H1 (cell line): Measurements from ENCODE around the gene ATP1B3. TPM values are rescaled to one million over a fixed set of nuclear protein-coding genes. Genes with fewer than 3 reads are reported as not detected.

Source experiments
- CTCF ChIA-PET: fragments of 300-600 bp; sonication (Branson Sonifier 250); formaldehyde crosslinking; loops from one replicate; lab custom pipeline; 2021; ENCODE audit not compliant: partially characterized antibody; lab: Charles Lee
- POLR2A ChIA-PET: fragments of 300-600 bp; sonication (Branson Sonifier 250); formaldehyde crosslinking; loops from one replicate; lab custom pipeline; 2021; ENCODE audit warnings: inconsistent platforms; ENCODE audit not compliant: partially characterized antibody; lab: Charles Lee
- DNase-seq, 2 experiments: peaks; one replicate each; pipeline versions ENCODE4 v3.0.0 to v3.0.0-alpha.2; 2010 to 2022; ENCODE audit warnings: low spot score in 2 of 2, low read depth in 1 of 2, mixed read lengths in 1 of 2
- FAIRE-seq: peaks from 2 replicates; lab custom pipeline; 2011; peaks lifted over from hg19 to GRCh38; lab: Jason Lieb, UNC
- H2AFZ ChIP-seq: 2 replicates; pipeline ENCODE4 v1.8.1; 2012; ENCODE audit warnings: low read length, inconsistent platforms
- H2AK5ac ChIP-seq: 2 replicates; pipeline ENCODE4 v1.6.1; 2013; ENCODE audit warnings: low read depth, low read length
- H2BK120ac ChIP-seq: replicated peaks from 2 replicates; pipeline ENCODE3; 2013; ENCODE audit warnings: low read depth, low read length, inconsistent platforms
- H2BK12ac ChIP-seq: 2 replicates; pipeline ENCODE4 v1.6.1; 2013; ENCODE audit warnings: low read depth, low read length
- H2BK15ac ChIP-seq: 2 replicates; pipeline ENCODE4 v1.6.1; 2013; ENCODE audit warnings: low read length
- H2BK20ac ChIP-seq: 2 replicates; pipeline ENCODE4 v1.6.1; 2013; ENCODE audit warnings: low read length
- H2BK5ac ChIP-seq: 2 replicates; pipeline ENCODE4 v1.6.1; 2013; ENCODE audit warnings: low read depth, low read length
- H3K14ac ChIP-seq: 2 replicates; pipeline ENCODE4 v1.6.1; 2013; ENCODE audit warnings: inconsistent platforms; ENCODE audit not compliant: insufficient read length
- H3K18ac ChIP-seq: 2 replicates; pipeline ENCODE4 v1.6.1; 2013; ENCODE audit warnings: low read length; ENCODE audit errors: extremely low read depth
- H3K23ac ChIP-seq: 2 replicates; pipeline ENCODE4 v1.6.1; 2013; ENCODE audit warnings: inconsistent platforms; ENCODE audit not compliant: insufficient read length
- H3K23me2 ChIP-seq: 2 replicates; pipeline ENCODE4 v1.6.1; 2013; ENCODE audit warnings: low read depth, low read length
- H3K27ac ChIP-seq: 2 replicates; pipeline ENCODE4 v1.6.1; 2011; ENCODE audit warnings: low read depth, low read length, inconsistent platforms
- H3K27me3 ChIP-seq, 4 experiments: replicated peaks in 1 of 4; 1 replicate in 1 of 4; 2 replicates in 3 of 4; pipeline versions ENCODE4 v1.6.1 to v1.8.1; 2011 to 2013; ENCODE audit warnings: low read length in 3 of 4, mild to moderate bottlenecking in 3 of 4, inconsistent platforms in 2 of 4, mixed read lengths in 2 of 4, moderate library complexity in 1 of 4; ENCODE audit not compliant: control insufficient read depth in 3 of 4, insufficient read depth in 3 of 4; ENCODE audit errors: extremely low read depth in 1 of 4
- H3K36me3 ChIP-seq, 4 experiments: 2 replicates each; pipeline versions ENCODE4 v1.6.1 to v1.8.1; 2011 to 2013; ENCODE audit warnings: mild to moderate bottlenecking in 4 of 4, low read length in 3 of 4, moderate library complexity in 2 of 4, control low read depth in 1 of 4, inconsistent platforms in 1 of 4; ENCODE audit not compliant: insufficient read depth in 4 of 4, control insufficient read depth in 2 of 4
- H3K4ac ChIP-seq: replicated peaks from 2 replicates; pipeline ENCODE3; 2013; ENCODE audit warnings: low read length, low read depth, mixed read lengths, inconsistent platforms; ENCODE audit not compliant: insufficient read length
- H3K4me1 ChIP-seq, 4 experiments: replicated peaks in 1 of 4; 1 replicate in 1 of 4; 2 replicates in 3 of 4; pipeline versions ENCODE4 v1.6.1 to v1.8.1; 2011 to 2013; ENCODE audit warnings: low read length in 3 of 4, inconsistent platforms in 2 of 4, mixed read lengths in 1 of 4; ENCODE audit not compliant: insufficient read depth in 4 of 4, control insufficient read depth in 3 of 4
- H3K4me2 ChIP-seq, 2 experiments: 2 replicates each; pipeline versions ENCODE4 v1.6.1 to v1.8.1; 2011 to 2013; ENCODE audit warnings: low read depth in 2 of 2, low read length in 2 of 2, control low read depth in 1 of 2, inconsistent platforms in 1 of 2, mild to moderate bottlenecking in 1 of 2; ENCODE audit not compliant: insufficient read depth in 1 of 2
- H3K4me3 ChIP-seq, 4 experiments: fragments of 200-600, 300-600 bp in 1 of 4; sonication (generic), shearing (Covaris generic), sonication (Bioruptor Twin) in 1 of 4; 2 replicates each; pipeline versions ENCODE4 v1.5.1 to v1.8.1; 2011 to 2016; ENCODE audit warnings: low read length in 4 of 4, low read depth in 3 of 4, control low read depth in 2 of 4, inconsistent platforms in 2 of 4, mild to moderate bottlenecking in 2 of 4, mixed read lengths in 1 of 4, moderate library complexity in 1 of 4; ENCODE audit not compliant: insufficient read depth in 2 of 4; ENCODE audit errors: extremely low read depth in 1 of 4
- H3K56ac ChIP-seq: replicated peaks from 2 replicates; pipeline ENCODE3; 2013; ENCODE audit warnings: low read depth, mild to moderate bottlenecking, mixed read lengths, low read length, inconsistent platforms; ENCODE audit not compliant: insufficient read length
- H3K79me1 ChIP-seq: 2 replicates; pipeline ENCODE4 v1.6.1; 2013; ENCODE audit warnings: low read depth, low read length, control low read depth
- H3K79me2 ChIP-seq, 2 experiments: 2 replicates each; pipeline versions ENCODE4 v1.6.1 to v1.8.1; 2012 to 2013; ENCODE audit warnings: low read length in 2 of 2, mild to moderate bottlenecking in 2 of 2, inconsistent platforms in 1 of 2; ENCODE audit not compliant: insufficient read depth in 2 of 2, control insufficient read depth in 1 of 2
- H3K9ac ChIP-seq, 4 experiments: replicated peaks in 1 of 4; 1 replicate in 1 of 4; 2 replicates in 3 of 4; pipeline versions ENCODE4 v1.6.1 to v1.8.1; 2011 to 2013; ENCODE audit warnings: low read depth in 3 of 4, low read length in 3 of 4, control low read depth in 2 of 4, mild to moderate bottlenecking in 2 of 4, moderate library complexity in 2 of 4, inconsistent platforms in 1 of 4; ENCODE audit errors: extremely low read depth in 1 of 4
- H3K9me3 ChIP-seq, 2 experiments: 2 replicates each; pipeline versions ENCODE4 v1.6.1 to v1.8.1; 2012 to 2013; ENCODE audit warnings: mild to moderate bottlenecking in 2 of 2, moderate library complexity in 2 of 2, control low read depth in 1 of 2, inconsistent platforms in 1 of 2, low read depth in 1 of 2, low read length in 1 of 2, mixed read lengths in 1 of 2; ENCODE audit not compliant: insufficient read depth in 2 of 2
- H4K20me1 ChIP-seq, 2 experiments: replicated peaks in 1 of 2; 2 replicates each; pipeline versions ENCODE3 to v1.8.1; 2011 to 2013; ENCODE audit warnings: inconsistent platforms in 2 of 2, low read length in 2 of 2, mild to moderate bottlenecking in 1 of 2; ENCODE audit not compliant: insufficient read depth in 2 of 2, control insufficient read depth in 1 of 2
- H4K5ac ChIP-seq: 2 replicates; pipeline ENCODE4 v1.6.1; 2013; ENCODE audit warnings: low read length, low read depth, mixed read lengths, inconsistent platforms; ENCODE audit not compliant: insufficient read length
- H4K8ac ChIP-seq: 2 replicates; pipeline ENCODE4 v1.8.0; 2013; ENCODE audit warnings: mild to moderate bottlenecking, moderate library complexity, low read length, inconsistent platforms; ENCODE audit not compliant: insufficient read depth; ENCODE audit errors: extremely low read depth
- H4K91ac ChIP-seq: replicated peaks from 2 replicates; pipeline ENCODE3; 2013; ENCODE audit warnings: low read length, mixed read lengths, inconsistent platforms; ENCODE audit not compliant: insufficient read length
- CHD1 ChIP-seq: IDR thresholded peaks from 2 replicates; pipeline ENCODE4 v1.6.1; 2012; ENCODE audit warnings: low read depth, low read length, improper control_type of control experiment
- FOSL1 ChIP-seq: IDR thresholded peaks from 2 replicates; pipeline ENCODE4 v1.6.1; 2011; ENCODE audit warnings: mild to moderate bottlenecking, low read depth, low read length, moderate library complexity; ENCODE audit not compliant: insufficient read depth
- HDAC2 ChIP-seq, 2 experiments: fragments of 300-600 bp in 1 of 2; sonication (generic) in 1 of 2; IDR thresholded peaks; 2 replicates each; pipeline ENCODE4 v1.6.1; 2011 to 2012; ENCODE audit warnings: low read depth in 2 of 2, low read length in 2 of 2, mild to moderate bottlenecking in 2 of 2, moderate library complexity in 2 of 2, borderline replicate concordance in 1 of 2, inconsistent platforms in 1 of 2
- KDM5A ChIP-seq: fragments of 200-600 bp; IDR thresholded peaks from 2 replicates; pipeline ENCODE4 v1.7.1; 2012; ENCODE audit warnings: mild to moderate bottlenecking, low read length, inconsistent platforms, mixed read lengths
- POU5F1 ChIP-seq: IDR thresholded peaks from 2 replicates; pipeline ENCODE4 v1.6.1; 2011; ENCODE audit warnings: low read depth, mild to moderate bottlenecking, low read length, moderate library complexity
- RBBP5 ChIP-seq: IDR thresholded peaks from 2 replicates; pipeline ENCODE4 v1.7.1; 2012; ENCODE audit warnings: low read depth, mild to moderate bottlenecking, inconsistent platforms, low read length, moderate library complexity, borderline replicate concordance
- TEAD4 ChIP-seq: IDR thresholded peaks from 2 replicates; pipeline ENCODE4 v1.6.1; 2012; ENCODE audit warnings: low read depth, low read length, inconsistent platforms, mixed read lengths
- polyA plus RNA-seq, 7 experiments: library from polyadenylated mRNA; depleted of rRNA in 3 of 7; stranded (reverse) in 5 of 7; unstranded in 2 of 7; fragments of >200 nt in 5 of 7; fragments of 200-250 nt in 2 of 7; gene quantifications; 1 replicate in 5 of 7; 2 replicates in 1 of 7; 4 replicates in 1 of 7; pipeline versions ENCODE4 v1.2.1 to v1.2.3, GENCODE V29; 2011 to 2013; ENCODE audit warnings: missing spikeins in 2 of 7, mixed read lengths in 2 of 7
- total RNA-seq: library from RNA; stranded (reverse); fragmentation: NEBNext Ultra II Directional; extraction: Animal tissue kit (Norgen Biotek cat#: 25700); gene quantifications from 2 replicates; pipeline ENCODE4 v1.2.1, GENCODE V29; 2021
- TF ChIP-seq, protein P1 (sequence below): IDR thresholded peaks from 2 replicates; pipeline ENCODE4 v1.6.1; 2011; ENCODE audit warnings: low read length, improper control_type of control experiment
- TF ChIP-seq, protein P2 (sequence below): IDR thresholded peaks from 2 replicates; pipeline ENCODE4 v1.6.1; 2012; ENCODE audit warnings: low read length, inconsistent platforms

The ATP1B3 gene
- total and polyA plus RNA-seq, 2 of the 8 experiments (the other 6 are each of a cell fraction or from before 2014, with no cell fraction given): 233 to 342 TPM

DNA sequence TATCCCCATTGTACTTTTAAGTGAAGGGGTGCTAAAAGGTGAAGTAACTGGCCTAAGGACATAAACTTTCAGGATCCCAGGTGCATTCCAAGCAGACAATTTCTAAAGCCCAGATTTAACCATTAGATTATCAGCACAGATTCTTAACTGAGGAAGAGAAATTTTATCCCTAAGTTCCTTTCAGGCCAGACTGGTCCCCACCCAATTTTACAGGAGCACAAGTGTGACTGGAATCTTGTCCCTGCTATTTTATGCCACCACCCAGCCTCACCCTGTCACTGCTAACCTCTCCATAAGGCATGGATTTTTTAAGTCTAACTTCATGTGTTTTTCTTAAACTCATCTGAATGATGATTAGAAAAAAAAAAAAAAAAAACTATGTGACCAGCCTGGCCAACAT lies 37.1 kb upstream of the ATP1B3 start:
- H4K8ac ChIP-seq: no peak overlapping the region
- no peak overlapping the region for H3K27ac ChIP-seq
- no peak overlapping the region for H3K56ac ChIP-seq
- H2BK12ac ChIP-seq: no peak overlapping the region
- no peak overlapping the region for H3K9ac ChIP-seq
- no peak overlapping the region for H3K23ac ChIP-seq
- H4K5ac ChIP-seq: no peak overlapping the region
- H3K23me2 ChIP-seq: no peaks in the 10 kb centered on the region
- H3K4me2 ChIP-seq: no peak overlapping the region
- no peak overlapping the region; the same call in 1 of the 2 replicates for H2BK15ac ChIP-seq
- H3K79me1 ChIP-seq: no peaks in the 10 kb centered on the region
- H3K36me3 ChIP-seq: no peaks in the 10 kb centered on the region
- no peak overlapping the region for H3K4ac ChIP-seq
- H2BK5ac ChIP-seq: no peak overlapping the region
- no peak overlapping the region for H3K14ac ChIP-seq
- no peak for FAIRE-seq
- H3K9me3 ChIP-seq: no peaks in the 10 kb centered on the region; a peak in 1 of 4 replicates
- no peak overlapping the region for H4K91ac ChIP-seq
- H4K20me1 ChIP-seq: no peaks in the 10 kb centered on the region
- peaks cover 0 to 4% (median 0%) of the 10 kb centered on the region in 4 experiments; a peak in 2 of 7 replicates for H3K4me1 ChIP-seq
- H2AK5ac ChIP-seq: no peak overlapping the region
- H2AFZ ChIP-seq: no peak overlapping the region
- no peaks in the 10 kb centered on the region for H3K27me3 ChIP-seq
- no peak overlapping the region for H3K4me3 ChIP-seq
- no peak overlapping the region for H2BK20ac ChIP-seq
- H3K79me2 ChIP-seq: no peaks in the 10 kb centered on the region
- no peak for DNase-seq
- TF ChIP-seq KDM5A (no peak), CHD1 (no peak), TEAD4 (no peak), RBBP5 (no peak), HDAC2 (IDR thresholded peaks at IDR 0.05; ENCODE audit: borderline replicate concordance in 1 of 2, low read depth in 2 of 2, low read length in 2 of 2) (no peak), POU5F1 (no peak), FOSL1 (no peak)
- TF ChIP-seq, protein P1, sequence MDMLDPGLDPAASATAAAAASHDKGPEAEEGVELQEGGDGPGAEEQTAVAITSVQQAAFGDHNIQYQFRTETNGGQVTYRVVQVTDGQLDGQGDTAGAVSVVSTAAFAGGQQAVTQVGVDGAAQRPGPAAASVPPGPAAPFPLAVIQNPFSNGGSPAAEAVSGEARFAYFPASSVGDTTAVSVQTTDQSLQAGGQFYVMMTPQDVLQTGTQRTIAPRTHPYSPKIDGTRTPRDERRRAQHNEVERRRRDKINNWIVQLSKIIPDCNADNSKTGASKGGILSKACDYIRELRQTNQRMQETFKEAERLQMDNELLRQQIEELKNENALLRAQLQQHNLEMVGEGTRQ: no peak
- TF ChIP-seq, protein P2, sequence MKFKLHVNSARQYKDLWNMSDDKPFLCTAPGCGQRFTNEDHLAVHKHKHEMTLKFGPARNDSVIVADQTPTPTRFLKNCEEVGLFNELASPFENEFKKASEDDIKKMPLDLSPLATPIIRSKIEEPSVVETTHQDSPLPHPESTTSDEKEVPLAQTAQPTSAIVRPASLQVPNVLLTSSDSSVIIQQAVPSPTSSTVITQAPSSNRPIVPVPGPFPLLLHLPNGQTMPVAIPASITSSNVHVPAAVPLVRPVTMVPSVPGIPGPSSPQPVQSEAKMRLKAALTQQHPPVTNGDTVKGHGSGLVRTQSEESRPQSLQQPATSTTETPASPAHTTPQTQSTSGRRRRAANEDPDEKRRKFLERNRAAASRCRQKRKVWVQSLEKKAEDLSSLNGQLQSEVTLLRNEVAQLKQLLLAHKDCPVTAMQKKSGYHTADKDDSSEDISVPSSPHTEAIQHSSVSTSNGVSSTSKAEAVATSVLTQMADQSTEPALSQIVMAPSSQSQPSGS: no peak
- no peak overlapping the region for H3K18ac ChIP-seq
- POLR2A ChIA-PET: no interaction called here
- CTCF ChIA-PET: no interaction called here
- H2BK120ac ChIP-seq: no peak overlapping the region
